ENCODE measurements around the gene VTA1.

The VTA1 gene

GRCh38 chr6:142249266-142249665 is 102.2 kb downstream of the VTA1 start:
- Histone ChIP-seq H3K4ac (ENCODE audit: low read depth, low read length) (no peak overlapping the region), H3K4me2 (ENCODE audit: low read length) (no peak overlapping the region), H3K4me3 (ENCODE audit: low read depth, low read length) (no peak overlapping the region), H3K27ac (ENCODE audit: low read depth, low read length) (no peak overlapping the region), H3K18ac (ENCODE audit: low read length) (no peak overlapping the region), H3K36me3 (ENCODE audit: control insufficient read depth in 1 of 2, insufficient read depth in 2 of 2, low read length in 2 of 2) (no peaks in the 10 kb centered on the region), H3K9ac (ENCODE audit: low read length) (no peak overlapping the region), H3K9me3 (ENCODE audit: insufficient read depth, low read depth, low read length) (no peaks in the 10 kb centered on the region), H2BK5ac (ENCODE audit: low read depth, low read length, poor library complexity) (no peak overlapping the region), H3K14ac (ENCODE audit: low read length) (no peak overlapping the region), H3K4me1 (ENCODE audit: control insufficient read depth in 1 of 2, insufficient read depth in 2 of 2, low read length in 2 of 2) (no peaks in the 10 kb centered on the region), H2AFZ (ENCODE audit: insufficient read depth, low read length, poor library complexity) (no peak overlapping the region), H3K79me1 (ENCODE audit: low read length) (no peaks in the 10 kb centered on the region), H2BK12ac (ENCODE audit: low read length) (no peak overlapping the region), H4K8ac (ENCODE audit: low read depth, low read length) (no peak overlapping the region), H4K91ac (ENCODE audit: low read depth, low read length) (no peak overlapping the region), H3K23ac (ENCODE audit: low read length) (no peak overlapping the region), H2AK5ac (ENCODE audit: low read length) (no peak overlapping the region), H2BK120ac (ENCODE audit: insufficient read depth, low read length, poor library complexity) (no peak overlapping the region), H3K79me2 (ENCODE audit: control insufficient read depth, insufficient read depth, low read length, poor library complexity) (no peaks in the 10 kb centered on the region), H4K12ac (ENCODE audit: low read depth, low read length) (no peak overlapping the region), H3K27me3 (ENCODE audit: insufficient read depth, low read length) (no peaks in the 10 kb centered on the region)
- DNase-seq: no peak
- no CpG with 5 or more reads among the region's 3 CpGs for WGBS (ENCODE audit: extremely low coverage, insufficient coverage, insufficient read length)

GRCh38 chr6:142251930-142252445 is 104.9 kb downstream of the VTA1 start:
- no CpG with 5 or more reads among the region's 1 CpG for WGBS (ENCODE audit: extremely low coverage, insufficient coverage, insufficient read length)

GRCh38 chr6:142254513-142254912 is 107.5 kb downstream of the VTA1 start:
- Histone ChIP-seq H2AK5ac (ENCODE audit: low read length) (no peak overlapping the region), H2BK5ac (ENCODE audit: low read depth, low read length, poor library complexity) (no peak overlapping the region), H3K9me3 (ENCODE audit: insufficient read depth, low read depth, low read length) (no peaks in the 10 kb centered on the region), H3K18ac (ENCODE audit: low read length) (no peak overlapping the region), H3K23ac (ENCODE audit: low read length) (no peak overlapping the region), H4K8ac (ENCODE audit: low read depth, low read length) (no peak overlapping the region), H4K91ac (ENCODE audit: low read depth, low read length) (no peak overlapping the region), H3K4ac (ENCODE audit: low read depth, low read length) (no peak overlapping the region), H3K27me3 (ENCODE audit: insufficient read depth, low read length) (no peaks in the 10 kb centered on the region), H2BK120ac (ENCODE audit: insufficient read depth, low read length, poor library complexity) (no peak overlapping the region), H3K4me2 (ENCODE audit: low read length) (no peak overlapping the region), H2BK12ac (ENCODE audit: low read length) (no peak overlapping the region), H3K9ac (ENCODE audit: low read length) (no peak overlapping the region), H3K79me2 (ENCODE audit: control insufficient read depth, insufficient read depth, low read length, poor library complexity) (no peaks in the 10 kb centered on the region), H3K4me1 (ENCODE audit: control insufficient read depth in 1 of 2, insufficient read depth in 2 of 2, low read length in 2 of 2) (no peaks in the 10 kb centered on the region), H3K79me1 (ENCODE audit: low read length) (no peaks in the 10 kb centered on the region), H3K27ac (ENCODE audit: low read depth, low read length) (no peak overlapping the region), H3K4me3 (ENCODE audit: low read depth, low read length) (no peak overlapping the region), H2AFZ (ENCODE audit: insufficient read depth, low read length, poor library complexity) (no peak overlapping the region), H3K14ac (ENCODE audit: low read length) (no peak overlapping the region), H4K12ac (ENCODE audit: low read depth, low read length) (no peak overlapping the region), H3K36me3 (ENCODE audit: control insufficient read depth in 1 of 2, insufficient read depth in 2 of 2, low read length in 2 of 2) (no peaks in the 10 kb centered on the region)
- no peak for DNase-seq
- WGBS (ENCODE audit: extremely low coverage, insufficient coverage, insufficient read length): no CpG with 5 or more reads among the region's 6 CpGs

More at GRCh38 chr6:142251930-142252445, 104.9 kb downstream of the VTA1 start:
- Histone ChIP-seq H3K79me1 (ENCODE audit: low read length) (no peaks in the 10 kb centered on the region), H3K27ac (ENCODE audit: low read depth, low read length) (no peak overlapping the region), H3K18ac (ENCODE audit: low read length) (no peak overlapping the region), H4K91ac (ENCODE audit: low read depth, low read length) (no peak overlapping the region), H4K8ac (ENCODE audit: low read depth, low read length) (no peak overlapping the region), H3K27me3 (ENCODE audit: insufficient read depth, low read length) (no peaks in the 10 kb centered on the region), H2BK5ac (ENCODE audit: low read depth, low read length, poor library complexity) (no peak overlapping the region), H3K14ac (ENCODE audit: low read length) (no peak overlapping the region), H3K4me3 (ENCODE audit: low read depth, low read length) (no peak overlapping the region), H2AK5ac (ENCODE audit: low read length) (no peak overlapping the region), H3K36me3 (ENCODE audit: control insufficient read depth in 1 of 2, insufficient read depth in 2 of 2, low read length in 2 of 2) (no peaks in the 10 kb centered on the region), H3K4me2 (ENCODE audit: low read length) (no peak overlapping the region), H2BK12ac (ENCODE audit: low read length) (no peak overlapping the region), H3K4ac (ENCODE audit: low read depth, low read length) (no peak overlapping the region), H4K12ac (ENCODE audit: low read depth, low read length) (no peak overlapping the region), H2AFZ (ENCODE audit: insufficient read depth, low read length, poor library complexity) (no peak overlapping the region), H2BK120ac (ENCODE audit: insufficient read depth, low read length, poor library complexity) (no peak overlapping the region), H3K79me2 (ENCODE audit: control insufficient read depth, insufficient read depth, low read length, poor library complexity) (no peaks in the 10 kb centered on the region), H3K23ac (ENCODE audit: low read length) (no peak overlapping the region), H3K4me1 (ENCODE audit: control insufficient read depth in 1 of 2, insufficient read depth in 2 of 2, low read length in 2 of 2) (no peaks in the 10 kb centered on the region), H3K9me3 (ENCODE audit: insufficient read depth, low read depth, low read length) (no peaks in the 10 kb centered on the region), H3K9ac (ENCODE audit: low read length) (no peak overlapping the region)
- DNase-seq: no peak

GRCh38 chr6:142255785-142256184 is 108.7 kb downstream of the VTA1 start:
- Histone ChIP-seq H3K4me2 (ENCODE audit: low read length) (no peak overlapping the region), H3K4me3 (ENCODE audit: low read depth, low read length) (no peak overlapping the region), H3K79me1 (ENCODE audit: low read length) (no peaks in the 10 kb centered on the region), H4K91ac (ENCODE audit: low read depth, low read length) (no peak overlapping the region), H3K14ac (ENCODE audit: low read length) (no peak overlapping the region), H3K23ac (ENCODE audit: low read length) (no peak overlapping the region), H3K9ac (ENCODE audit: low read length) (no peak overlapping the region), H3K9me3 (ENCODE audit: insufficient read depth, low read depth, low read length) (no peaks in the 10 kb centered on the region), H4K8ac (ENCODE audit: low read depth, low read length) (no peak overlapping the region), H3K4me1 (ENCODE audit: control insufficient read depth in 1 of 2, insufficient read depth in 2 of 2, low read length in 2 of 2) (no peaks in the 10 kb centered on the region), H3K27me3 (ENCODE audit: insufficient read depth, low read length) (no peaks in the 10 kb centered on the region), H2AK5ac (ENCODE audit: low read length) (no peak overlapping the region), H2BK5ac (ENCODE audit: low read depth, low read length, poor library complexity) (no peak overlapping the region), H3K36me3 (ENCODE audit: control insufficient read depth in 1 of 2, insufficient read depth in 2 of 2, low read length in 2 of 2) (no peaks in the 10 kb centered on the region), H3K79me2 (ENCODE audit: control insufficient read depth, insufficient read depth, low read length, poor library complexity) (no peaks in the 10 kb centered on the region), H3K27ac (ENCODE audit: low read depth, low read length) (no peak overlapping the region), H3K4ac (ENCODE audit: low read depth, low read length) (no peak overlapping the region), H2BK12ac (ENCODE audit: low read length) (no peak overlapping the region), H2AFZ (ENCODE audit: insufficient read depth, low read length, poor library complexity) (no peak overlapping the region), H4K12ac (ENCODE audit: low read depth, low read length) (no peak overlapping the region), H3K18ac (ENCODE audit: low read length) (no peak overlapping the region), H2BK120ac (ENCODE audit: insufficient read depth, low read length, poor library complexity) (no peak overlapping the region)
- whole genome bisulfite sequencing (ENCODE audit: extremely low coverage, insufficient coverage, insufficient read length): no CpG with 5 or more reads among the region's 2 CpGs
- no peak for DNase-seq

Data from trophoblast cell (in vitro differentiated cells and primary cell).